ENCODE data around the gene SGPP2.

DNA sequence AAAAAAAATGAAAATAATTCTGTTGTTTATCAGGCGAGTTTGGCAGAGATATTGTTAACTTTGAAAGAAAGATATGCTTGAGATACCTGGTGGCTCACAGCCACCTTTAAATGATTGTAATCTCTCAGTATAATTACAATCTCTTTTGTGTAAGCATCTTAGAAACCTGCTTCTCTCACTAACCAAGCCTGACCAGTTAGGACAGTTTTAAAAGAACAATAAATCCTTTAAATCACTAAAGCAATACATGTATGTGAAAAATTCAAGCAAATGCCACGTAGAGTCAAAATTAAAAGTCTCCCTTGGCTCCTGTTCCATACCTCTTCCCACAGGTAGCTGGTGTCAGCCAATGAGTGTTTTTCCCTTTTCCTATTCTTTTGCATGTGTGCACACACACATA is 15.7 kb upstream of the SGPP2 start:
- TF ChIP-seq POLR2A (IDR thresholded peaks at IDR 0.05; ENCODE audit: low read depth, low read length) (no peak), EZH2 (IDR thresholded peaks at IDR 0.05; ENCODE audit: borderline replicate concordance, low read depth, low read length, severe bottlenecking) (no peak), MYC (IDR thresholded peaks at IDR 0.05; ENCODE audit: low read depth, low read length) (no peak)
- TF ChIP-seq, protein P1, sequence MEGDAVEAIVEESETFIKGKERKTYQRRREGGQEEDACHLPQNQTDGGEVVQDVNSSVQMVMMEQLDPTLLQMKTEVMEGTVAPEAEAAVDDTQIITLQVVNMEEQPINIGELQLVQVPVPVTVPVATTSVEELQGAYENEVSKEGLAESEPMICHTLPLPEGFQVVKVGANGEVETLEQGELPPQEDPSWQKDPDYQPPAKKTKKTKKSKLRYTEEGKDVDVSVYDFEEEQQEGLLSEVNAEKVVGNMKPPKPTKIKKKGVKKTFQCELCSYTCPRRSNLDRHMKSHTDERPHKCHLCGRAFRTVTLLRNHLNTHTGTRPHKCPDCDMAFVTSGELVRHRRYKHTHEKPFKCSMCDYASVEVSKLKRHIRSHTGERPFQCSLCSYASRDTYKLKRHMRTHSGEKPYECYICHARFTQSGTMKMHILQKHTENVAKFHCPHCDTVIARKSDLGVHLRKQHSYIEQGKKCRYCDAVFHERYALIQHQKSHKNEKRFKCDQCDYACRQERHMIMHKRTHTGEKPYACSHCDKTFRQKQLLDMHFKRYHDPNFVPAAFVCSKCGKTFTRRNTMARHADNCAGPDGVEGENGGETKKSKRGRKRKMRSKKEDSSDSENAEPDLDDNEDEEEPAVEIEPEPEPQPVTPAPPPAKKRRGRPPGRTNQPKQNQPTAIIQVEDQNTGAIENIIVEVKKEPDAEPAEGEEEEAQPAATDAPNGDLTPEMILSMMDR (IDR thresholded peaks at IDR 0.05; ENCODE audit: extremely low read depth in 1 of 2, insufficient read depth in 1 of 2, low read depth in 1 of 2, low read length in 2 of 2), result no peak
- TF ChIP-seq, protein P2, sequence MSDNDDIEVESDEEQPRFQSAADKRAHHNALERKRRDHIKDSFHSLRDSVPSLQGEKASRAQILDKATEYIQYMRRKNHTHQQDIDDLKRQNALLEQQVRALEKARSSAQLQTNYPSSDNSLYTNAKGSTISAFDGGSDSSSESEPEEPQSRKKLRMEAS (IDR thresholded peaks at IDR 0.05; ENCODE audit: insufficient read depth, insufficient read length), result no peak
